Measurements from ENCODE around the gene MYO5B. TPM values are rescaled to one million over a fixed set of nuclear protein-coding genes. Genes with fewer than 3 reads are reported as not detected.

The MYO5B gene
- total RNA-seq, 2 experiments from 2014 or later, result not detected

- ChIA-PET POLR2A (no interaction called here), CTCF (interaction anchor here (0.6 to 5.2 kb wide), 7 partner anchors 41 to 349 kb away, joined by 3 to 42 read pairs (median 3); no protein-coding TSS in a partner anchor)
- TF ChIP-seq CTCF (IDR thresholded peaks at IDR 0.05), result no peak
- Histone ChIP-seq H3K27ac (ENCODE audit: low read depth in 1 of 2, low read length in 2 of 2) (no peak overlapping the region), H3K27me3 (ENCODE audit: control insufficient read depth in 1 of 2, insufficient read depth in 2 of 2, low read length in 2 of 2) (no peaks in the 10 kb centered on the region), H3K9me3 (ENCODE audit: control insufficient read depth in 1 of 2, insufficient read depth in 1 of 2, low read length in 2 of 2) (no peaks in the 10 kb centered on the region), H3K4me1 (ENCODE audit: insufficient read depth, low read length) (peaks cover 9% of the 10 kb centered on the region), H3K36me3 (ENCODE audit: insufficient read depth, low read length) (no peaks in the 10 kb centered on the region), H3K4me3 (ENCODE audit: low read length) (no peak overlapping the region)
- H3K4me3 Mint-ChIP-seq, result no peak overlapping the region
- no peaks in the 10 kb centered on the region for H3K36me3 Mint-ChIP-seq (ENCODE audit: low read depth)
- H3K27ac Mint-ChIP-seq, result no peak overlapping the region
- H3K9me3 Mint-ChIP-seq, result no peaks in the 10 kb centered on the region
- no peaks in the 10 kb centered on the region for H3K4me1 Mint-ChIP-seq (ENCODE audit: low read depth)
- ATAC-seq (ENCODE audit: poor library complexity) (no peak), DNase-seq (no peak)
- no peaks in the 10 kb centered on the region for H3K27me3 Mint-ChIP-seq
- intact Hi-C loops (cut with DNase I, micrococcal nuclease), result loop anchor here in 1 of 2 experiments (5.0 to 10.0 kb wide), 2 partner anchors 498 to 594 kb away; no protein-coding TSS in a partner anchor
Observed at GRCh38 chr18:49859021-49859359, 336.0 kb downstream of the MYO5B start.

GRCh38 chr18:49858309-49859020 is 336.5 kb downstream of the MYO5B start:
- H3K4me3 Mint-ChIP-seq, result no peak overlapping the region
- no peaks in the 10 kb centered on the region for H3K9me3 ChIP-seq (ENCODE audit: control insufficient read depth in 1 of 2, insufficient read depth in 1 of 2, low read length in 2 of 2)
- no peak overlapping the region for H3K27ac Mint-ChIP-seq
- no peak overlapping the region for H3K4me3 ChIP-seq (ENCODE audit: low read length)
- DNase-seq (peak; percentile 24 to 74 (median 48)), ATAC-seq (ENCODE audit: poor library complexity) (no peak)
- H3K27me3 ChIP-seq (ENCODE audit: control insufficient read depth in 1 of 2, insufficient read depth in 2 of 2, low read length in 2 of 2), result no peaks in the 10 kb centered on the region
- H3K9me3 Mint-ChIP-seq, result no peaks in the 10 kb centered on the region
- ChIA-PET CTCF (interaction anchor here (0.5 to 5.2 kb wide), 8 partner anchors 40 to 348 kb away, joined by 3 to 42 read pairs (median 3); no protein-coding TSS in a partner anchor), POLR2A (no interaction called here)
- peak; percentile 85 for TF ChIP-seq CTCF (IDR thresholded peaks at IDR 0.05)
- H3K36me3 Mint-ChIP-seq (ENCODE audit: low read depth), result no peaks in the 10 kb centered on the region
- H3K36me3 ChIP-seq (ENCODE audit: insufficient read depth, low read length), result no peaks in the 10 kb centered on the region
- intact Hi-C loops (cut with DNase I, micrococcal nuclease), result loop anchor here (1.0 to 10.0 kb wide), 5 partner anchors 299 to 1183 kb away; no protein-coding TSS in a partner anchor
- no peaks in the 10 kb centered on the region for H3K4me1 Mint-ChIP-seq (ENCODE audit: low read depth)
- H3K27me3 Mint-ChIP-seq, result no peaks in the 10 kb centered on the region
- H3K4me1 ChIP-seq (ENCODE audit: insufficient read depth, low read length), result peaks cover 9% of the 10 kb centered on the region
- H3K27ac ChIP-seq (ENCODE audit: low read depth in 1 of 2, low read length in 2 of 2), result no peak overlapping the region

DNA sequence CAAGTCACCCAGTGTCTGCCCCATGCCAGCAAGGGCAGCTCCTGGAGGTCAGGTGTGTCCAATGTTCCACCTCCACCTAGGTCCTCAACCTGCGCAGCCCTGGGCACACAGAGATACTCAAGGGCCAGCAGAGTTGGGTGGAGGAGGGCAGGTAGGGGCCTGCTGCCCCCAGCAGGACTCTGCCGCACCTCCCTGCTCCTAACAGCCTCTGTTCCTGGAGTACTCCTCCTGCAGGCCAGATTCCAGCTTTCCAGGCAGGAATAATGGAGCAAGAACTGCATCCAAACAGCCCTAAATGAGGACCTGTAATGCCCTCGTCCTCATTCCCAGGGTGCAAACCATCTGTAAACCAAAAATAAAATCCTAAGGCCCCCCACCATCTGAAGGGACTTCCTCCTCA is 337.2 kb downstream of the MYO5B start:
- Mint-ChIP-seq H3K36me3 (ENCODE audit: low read depth) (no peaks in the 10 kb centered on the region), H3K4me3 (no peak overlapping the region), H3K27me3 (no peaks in the 10 kb centered on the region), H3K27ac (no peak overlapping the region), H3K4me1 (ENCODE audit: low read depth) (no peaks in the 10 kb centered on the region), H3K9me3 (no peaks in the 10 kb centered on the region)
- ChIA-PET CTCF (no interaction called here), POLR2A (no interaction called here)
- TF ChIP-seq CTCF (IDR thresholded peaks at IDR 0.05), result no peak
- DNase-seq (no peak), ATAC-seq (ENCODE audit: poor library complexity) (no peak)
- H3K27me3 ChIP-seq (ENCODE audit: control insufficient read depth in 1 of 2, insufficient read depth in 2 of 2, low read length in 2 of 2), result no peaks in the 10 kb centered on the region
- no peaks in the 10 kb centered on the region for H3K36me3 ChIP-seq (ENCODE audit: insufficient read depth, low read length)
- no peak overlapping the region for H3K4me3 ChIP-seq (ENCODE audit: low read length)
- peaks cover 9% of the 10 kb centered on the region for H3K4me1 ChIP-seq (ENCODE audit: insufficient read depth, low read length)
- no peak overlapping the region for H3K27ac ChIP-seq (ENCODE audit: low read depth in 1 of 2, low read length in 2 of 2)
- intact Hi-C loops (cut with DNase I, micrococcal nuclease), result loop anchor here (1.0 to 10.0 kb wide), 5 partner anchors 298 to 1182 kb away; no protein-coding TSS in a partner anchor
- no peaks in the 10 kb centered on the region for H3K9me3 ChIP-seq (ENCODE audit: control insufficient read depth in 1 of 2, insufficient read depth in 1 of 2, low read length in 2 of 2)
